Vagina (tissue), 2 donors: ENCODE results near the gene AGPAT2. TPM values are rescaled to one million over a fixed set of nuclear protein-coding genes. Genes with fewer than 3 reads are reported as not detected.

Experiments used
- DNase-seq, 2 donors: peaks; one replicate each; pipeline ENCODE4 v3.0.0-alpha.2; 2017; ENCODE audit errors: extremely low spot score in 2 of 2
- H3K27ac ChIP-seq: fragments of 200-600 bp; sonication (generic); one replicate; pipeline ENCODE4 v1.5.1; 2019
- H3K27me3 ChIP-seq: fragments of 200-600 bp; sonication (generic); one replicate; pipeline ENCODE4 v1.5.1; 2019
- H3K36me3 ChIP-seq, 2 donors: fragments of 200-600 bp; sonication (generic); one replicate each; pipeline ENCODE4 v1.5.1; 2017 to 2019
- H3K4me1 ChIP-seq: fragments of 200-600 bp; sonication (generic); one replicate; pipeline ENCODE4 v1.5.1; 2019
- H3K4me3 ChIP-seq, 2 donors: fragments of 200-600 bp; sonication (generic); 1 replicate in 1 of 2; 2 replicates in 1 of 2; pipeline ENCODE4 v1.5.1; 2016 to 2019
- H3K9me3 ChIP-seq: fragments of 200-600 bp; sonication (generic); one replicate; pipeline ENCODE4 v1.5.1; 2019
- POLR2A ChIP-seq, 2 donors: fragments of 450-650 bp; IDR thresholded peaks; one replicate each; pipeline ENCODE4 v1.6.1; 2017; ENCODE audit warnings: antibody characterized with exemption in 2 of 2, mild to moderate bottlenecking in 2 of 2, moderate library complexity in 2 of 2
- POLR2AphosphoS5 ChIP-seq, 2 donors: sonication (generic); formaldehyde crosslinking; IDR thresholded peaks; one replicate each; pipeline ENCODE4 v1.9.0; 2017; ENCODE audit warnings: antibody characterized with exemption in 2 of 2, mild to moderate bottlenecking in 2 of 2, low read depth in 1 of 2; ENCODE audit not compliant: insufficient read depth in 1 of 2
- intact Hi-C: fragments of 100-400 bp; cut with DNase I; formaldehyde crosslinking; loops from one replicate; pipeline ENCODE4 v1.15.1; 2023
- total RNA-seq: library from RNA; depleted of rRNA; stranded (reverse); fragments of >200 nt; gene quantifications from one replicate; pipeline ENCODE4 v1.2.3, GENCODE V29; 2016
- TF ChIP-seq, protein P1 (sequence below), 3 experiments: fragments of 450-650 bp in 2 of 3; fragments of 200-600 bp in 1 of 3; sonication (generic) in 1 of 3; IDR thresholded peaks; one replicate each; pipeline ENCODE4 v1.5.1; 2017 to 2019; ENCODE audit warnings: antibody characterized with exemption in 3 of 3, mild to moderate bottlenecking in 2 of 3, moderate library complexity in 2 of 3

The AGPAT2 gene
- total RNA-seq, 1 donor from 2014 or later: 87.2 TPM

DNA sequence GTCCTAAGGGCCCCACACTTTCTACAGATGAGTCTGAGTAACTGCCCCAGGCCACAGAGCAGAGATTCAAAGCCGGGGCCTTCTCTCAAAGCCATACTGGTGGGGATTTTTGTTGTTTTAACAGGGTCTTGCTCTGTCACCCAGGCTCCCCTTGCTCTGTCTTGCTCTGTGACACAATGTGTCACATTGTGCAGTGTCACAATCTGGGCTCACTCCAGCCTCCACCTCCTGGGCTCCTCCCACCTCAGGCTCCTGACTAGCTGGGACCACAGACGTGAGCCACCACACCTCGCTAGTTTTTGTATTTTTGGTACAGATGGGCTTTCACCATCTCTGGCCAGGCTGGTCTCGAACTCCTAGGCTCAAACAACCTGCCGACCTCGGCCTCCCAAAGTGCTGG is 8.6 kb downstream of the AGPAT2 start:
- TF ChIP-seq POLR2AphosphoS5 (IDR thresholded peaks at IDR 0.05; ENCODE audit: insufficient read depth in 1 of 2, low read depth in 1 of 2): no peak
- TF ChIP-seq POLR2A (IDR thresholded peaks at IDR 0.05): no peak
- TF ChIP-seq, protein P1, sequence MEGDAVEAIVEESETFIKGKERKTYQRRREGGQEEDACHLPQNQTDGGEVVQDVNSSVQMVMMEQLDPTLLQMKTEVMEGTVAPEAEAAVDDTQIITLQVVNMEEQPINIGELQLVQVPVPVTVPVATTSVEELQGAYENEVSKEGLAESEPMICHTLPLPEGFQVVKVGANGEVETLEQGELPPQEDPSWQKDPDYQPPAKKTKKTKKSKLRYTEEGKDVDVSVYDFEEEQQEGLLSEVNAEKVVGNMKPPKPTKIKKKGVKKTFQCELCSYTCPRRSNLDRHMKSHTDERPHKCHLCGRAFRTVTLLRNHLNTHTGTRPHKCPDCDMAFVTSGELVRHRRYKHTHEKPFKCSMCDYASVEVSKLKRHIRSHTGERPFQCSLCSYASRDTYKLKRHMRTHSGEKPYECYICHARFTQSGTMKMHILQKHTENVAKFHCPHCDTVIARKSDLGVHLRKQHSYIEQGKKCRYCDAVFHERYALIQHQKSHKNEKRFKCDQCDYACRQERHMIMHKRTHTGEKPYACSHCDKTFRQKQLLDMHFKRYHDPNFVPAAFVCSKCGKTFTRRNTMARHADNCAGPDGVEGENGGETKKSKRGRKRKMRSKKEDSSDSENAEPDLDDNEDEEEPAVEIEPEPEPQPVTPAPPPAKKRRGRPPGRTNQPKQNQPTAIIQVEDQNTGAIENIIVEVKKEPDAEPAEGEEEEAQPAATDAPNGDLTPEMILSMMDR (IDR thresholded peaks at IDR 0.05): no peak
- Histone ChIP-seq H3K4me3 (no peak overlapping the region), H3K27me3 (no peaks in the 10 kb centered on the region), H3K36me3 (peaks cover 0 to 1% of the 10 kb centered on the region in 2 donors), H3K27ac (no peak overlapping the region), H3K9me3 (no peaks in the 10 kb centered on the region), H3K4me1 (peaks cover 11% of the 10 kb centered on the region)
- no peak for DNase-seq
- intact Hi-C loops: no loop called here

DNA sequence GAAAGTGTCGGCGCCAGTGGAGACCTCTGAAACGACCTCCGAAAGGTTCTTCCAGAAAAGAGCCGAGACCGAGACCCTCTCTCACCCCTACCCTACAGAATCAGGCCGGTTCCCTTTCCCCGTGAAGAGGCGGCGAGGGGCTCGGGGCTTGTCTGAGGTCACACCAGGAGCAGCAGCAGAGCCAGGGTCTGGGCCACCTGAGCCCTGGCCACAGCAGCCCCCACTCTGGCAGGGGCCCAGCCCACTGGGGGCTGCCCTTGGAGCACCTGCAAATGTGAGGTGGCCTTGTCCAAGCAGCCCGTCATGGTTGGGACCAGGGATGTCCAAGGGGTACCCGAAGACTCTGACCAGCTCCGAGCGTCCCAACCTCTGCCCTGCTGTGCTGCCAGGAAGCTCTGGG is 9.2 kb downstream of the AGPAT2 start:
- Histone ChIP-seq H3K4me3 (no peak overlapping the region), H3K9me3 (no peaks in the 10 kb centered on the region), H3K27ac (no peak overlapping the region), H3K4me1 (peaks cover 11% of the 10 kb centered on the region), H3K27me3 (no peaks in the 10 kb centered on the region), H3K36me3 (peaks cover 0 to 7% of the 10 kb centered on the region in 2 donors)
- TF ChIP-seq, protein P1 (IDR thresholded peaks at IDR 0.05): no peak
- TF ChIP-seq POLR2AphosphoS5 (IDR thresholded peaks at IDR 0.05; ENCODE audit: insufficient read depth in 1 of 2, low read depth in 1 of 2) (no peak), POLR2A (IDR thresholded peaks at IDR 0.05) (no peak)
- intact Hi-C loops: no loop called here
- no peak for DNase-seq

DNA sequence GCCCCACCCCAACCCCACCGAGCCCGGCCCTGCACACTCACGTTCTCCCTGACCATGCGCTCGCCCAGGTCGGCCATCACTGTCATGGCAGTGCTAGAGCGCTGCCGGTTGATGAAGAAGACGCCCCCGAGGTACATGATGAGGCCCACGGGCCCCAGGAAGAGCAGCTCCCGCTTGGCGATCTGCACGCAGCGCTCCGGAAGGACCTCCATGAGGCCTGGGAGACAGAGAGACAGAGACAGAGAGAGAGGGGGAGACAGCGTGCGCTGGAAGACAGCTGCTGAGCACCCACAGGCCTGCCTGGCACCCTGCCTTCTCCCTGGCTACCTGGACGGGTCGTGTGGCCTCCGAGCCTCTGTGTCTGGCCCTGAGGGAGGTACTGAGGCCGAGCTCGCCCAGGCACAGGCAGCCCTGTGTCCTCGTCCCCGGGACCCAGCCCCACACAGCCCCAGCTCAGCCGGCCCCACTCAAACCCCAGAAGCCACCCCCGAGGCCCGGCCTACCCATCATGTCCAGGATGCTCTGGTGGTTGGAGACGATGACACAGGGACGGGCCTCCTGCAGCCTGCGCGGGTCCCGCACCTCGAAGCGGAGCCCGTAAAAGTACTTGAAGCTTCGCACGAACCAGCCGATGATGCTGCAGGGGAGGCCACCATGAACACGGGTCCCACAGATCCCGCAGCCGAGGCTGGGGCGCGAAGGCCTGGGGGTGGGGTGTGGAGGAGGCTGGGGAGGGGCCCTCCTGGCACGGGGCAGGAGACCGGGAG is 10.2 kb downstream of the AGPAT2 start:
- Histone ChIP-seq H3K4me3 (no peak overlapping the region), H3K27me3 (no peaks in the 10 kb centered on the region), H3K36me3 (peaks cover 0 to 7% of the 10 kb centered on the region in 2 donors), H3K4me1 (peaks cover 15% of the 10 kb centered on the region), H3K9me3 (no peaks in the 10 kb centered on the region), H3K27ac (no peak overlapping the region)
- no peak for TF ChIP-seq POLR2AphosphoS5 (IDR thresholded peaks at IDR 0.05; ENCODE audit: insufficient read depth in 1 of 2, low read depth in 1 of 2)
- TF ChIP-seq, protein P1 (IDR thresholded peaks at IDR 0.05): no peak
- TF ChIP-seq POLR2A (IDR thresholded peaks at IDR 0.05): no peak
- intact Hi-C loops: no loop called here
- DNase-seq: no peak

DNA sequence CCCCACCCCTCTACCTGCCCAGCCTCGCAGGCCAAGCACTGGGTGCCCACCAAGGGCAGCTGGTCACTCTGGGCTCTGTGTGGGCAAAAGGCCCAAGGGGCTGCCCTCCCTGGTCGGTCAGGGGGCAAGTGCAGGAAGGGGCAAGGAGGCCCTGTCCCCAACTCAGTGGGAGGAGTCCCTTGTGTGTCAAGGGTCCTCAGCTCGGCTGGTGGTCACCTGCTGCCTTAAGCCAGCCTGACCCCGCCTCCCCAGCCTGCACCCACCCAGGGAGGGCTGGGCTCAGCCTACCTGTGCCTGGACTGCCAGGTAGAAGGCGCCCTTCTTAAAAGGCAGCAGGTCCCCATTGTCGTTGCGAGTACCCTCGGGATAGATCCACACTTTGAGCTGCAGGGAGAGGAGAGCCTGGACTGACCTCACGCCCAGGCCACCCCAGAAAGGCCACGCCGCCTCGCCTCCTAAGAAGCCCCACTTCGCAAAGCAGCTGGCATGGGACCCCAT is 10.9 kb downstream of the AGPAT2 start:
- Histone ChIP-seq H3K4me1 (peaks cover 15% of the 10 kb centered on the region), H3K36me3 (peaks cover 0 to 7% of the 10 kb centered on the region in 2 donors), H3K4me3 (no peak overlapping the region), H3K27ac (no peak overlapping the region), H3K27me3 (no peaks in the 10 kb centered on the region), H3K9me3 (no peaks in the 10 kb centered on the region)
- intact Hi-C loops: no loop called here
- DNase-seq: no peak
- TF ChIP-seq POLR2AphosphoS5 (IDR thresholded peaks at IDR 0.05; ENCODE audit: insufficient read depth in 1 of 2, low read depth in 1 of 2): no peak
- no peak for TF ChIP-seq POLR2A (IDR thresholded peaks at IDR 0.05)
- TF ChIP-seq, protein P1 (IDR thresholded peaks at IDR 0.05): no peak
